ENCODE results near the gene TEX14.

GRCh38 chr17:58611331-58611730 lies 80.5 kb downstream of the TEX14 start:
- no peak for TF ChIP-seq CTCF (IDR thresholded peaks at IDR 0.05)
- TF ChIP-seq ZFX (IDR thresholded peaks at IDR 0.05; ENCODE audit: borderline replicate concordance), result no peak

Data from 22Rv1 (cell line).